ENCODE results near the gene TXNDC11. TPM values are rescaled to one million over a fixed set of nuclear protein-coding genes. Genes with fewer than 3 reads are reported as not detected.

The TXNDC11 gene
- total RNA-seq, 1 experiment from 2014 or later, result 11.1 TPM

GRCh38 chr16:11719171-11719570, 23.5 kb downstream of the TXNDC11 start:
- no peak for DNase-seq (ENCODE audit: low spot score)
- ATAC-seq, result no peak
- Mint-ChIP-seq H3K4me1 (peaks cover 9% of the 10 kb centered on the region), H3K4me3 (no peak overlapping the region), H3K36me3 (peaks cover 18% of the 10 kb centered on the region), H3K27me3 (ENCODE audit: low read depth) (no peaks in the 10 kb centered on the region), H3K27ac (no peak overlapping the region), H3K9me3 (no peaks in the 10 kb centered on the region)
- TF ChIP-seq, protein P1, sequence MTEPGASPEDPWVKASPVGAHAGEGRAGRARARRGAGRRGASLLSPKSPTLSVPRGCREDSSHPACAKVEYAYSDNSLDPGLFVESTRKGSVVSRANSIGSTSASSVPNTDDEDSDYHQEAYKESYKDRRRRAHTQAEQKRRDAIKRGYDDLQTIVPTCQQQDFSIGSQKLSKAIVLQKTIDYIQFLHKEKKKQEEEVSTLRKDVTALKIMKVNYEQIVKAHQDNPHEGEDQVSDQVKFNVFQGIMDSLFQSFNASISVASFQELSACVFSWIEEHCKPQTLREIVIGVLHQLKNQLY (CRISPR knock-in tag; IDR thresholded peaks at IDR 0.05), result no peak
- TF ChIP-seq OVOL2 (CRISPR knock-in tag; IDR thresholded peaks at IDR 0.05; ENCODE audit: borderline replicate concordance) (no peak), EMX1 (CRISPR knock-in tag; IDR thresholded peaks at IDR 0.05) (no peak), HMGXB4 (CRISPR knock-in tag; IDR thresholded peaks at IDR 0.05) (no peak), ATF3 (CRISPR knock-in tag; conservative IDR thresholded peaks at IDR 0.05) (no peak), ELF4 (CRISPR knock-in tag; IDR thresholded peaks at IDR 0.05; ENCODE audit: low read depth) (no peak), JAZF1 (CRISPR knock-in tag; IDR thresholded peaks at IDR 0.05) (no peak), SMAD3 (CRISPR knock-in tag; IDR thresholded peaks at IDR 0.05; ENCODE audit: borderline replicate concordance) (no peak), ZNF263 (CRISPR knock-in tag; IDR thresholded peaks at IDR 0.05; ENCODE audit: low read depth) (no peak)
- POLR2A ChIA-PET, result no interaction called here
- CTCF ChIA-PET, result interaction anchor here (0.7 to 1.1 kb wide), 5 partner anchors 76 to 347 kb away, joined by 3 read pairs; partner anchors contain the start of gene ZC3H7A

DNA sequence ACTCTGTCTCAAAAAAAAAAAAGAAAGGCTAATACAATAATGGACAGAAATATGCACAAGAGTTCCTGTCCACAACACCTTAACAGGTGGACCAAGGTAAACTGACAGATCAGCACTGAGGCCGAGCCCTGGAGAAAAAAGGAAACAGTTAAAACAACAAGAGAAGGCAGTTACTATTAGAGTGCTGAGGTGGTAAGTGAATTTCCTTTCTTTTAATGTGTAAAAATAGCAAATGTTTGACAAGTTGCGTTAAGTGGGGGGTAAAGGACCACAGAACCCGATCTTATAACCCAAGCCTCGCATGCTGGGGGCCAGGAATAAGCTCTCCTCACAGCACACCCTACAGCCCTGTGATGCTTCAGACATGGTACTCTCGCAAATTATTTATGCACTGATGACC, 24.8 kb downstream of the TXNDC11 start:
- Mint-ChIP-seq H3K27ac (no peak overlapping the region), H3K9me3 (no peaks in the 10 kb centered on the region), H3K4me1 (peaks cover 9% of the 10 kb centered on the region), H3K4me3 (no peak overlapping the region), H3K36me3 (peaks cover 18% of the 10 kb centered on the region), H3K27me3 (ENCODE audit: low read depth) (no peaks in the 10 kb centered on the region)
- CTCF ChIA-PET, result interaction anchor here (0.6 to 1.2 kb wide), 6 partner anchors 20 to 321 kb away, joined by 3 to 6 read pairs (median 4); no protein-coding TSS in a partner anchor
- POLR2A ChIA-PET, result no interaction called here
- DNase-seq (ENCODE audit: low spot score), result no peak
- 0 out of 2 replicates have a peak, but pooled peaks have one; percentile 24 for ATAC-seq
- TF ChIP-seq GTF2I (CRISPR knock-in tag; conservative IDR thresholded peaks at IDR 0.05) (no peak), RORB (CRISPR knock-in tag; IDR thresholded peaks at IDR 0.05) (no peak), ZNF512 (CRISPR knock-in tag; IDR thresholded peaks at IDR 0.05; ENCODE audit: borderline replicate concordance) (no peak)
- TF ChIP-seq, protein P2, sequence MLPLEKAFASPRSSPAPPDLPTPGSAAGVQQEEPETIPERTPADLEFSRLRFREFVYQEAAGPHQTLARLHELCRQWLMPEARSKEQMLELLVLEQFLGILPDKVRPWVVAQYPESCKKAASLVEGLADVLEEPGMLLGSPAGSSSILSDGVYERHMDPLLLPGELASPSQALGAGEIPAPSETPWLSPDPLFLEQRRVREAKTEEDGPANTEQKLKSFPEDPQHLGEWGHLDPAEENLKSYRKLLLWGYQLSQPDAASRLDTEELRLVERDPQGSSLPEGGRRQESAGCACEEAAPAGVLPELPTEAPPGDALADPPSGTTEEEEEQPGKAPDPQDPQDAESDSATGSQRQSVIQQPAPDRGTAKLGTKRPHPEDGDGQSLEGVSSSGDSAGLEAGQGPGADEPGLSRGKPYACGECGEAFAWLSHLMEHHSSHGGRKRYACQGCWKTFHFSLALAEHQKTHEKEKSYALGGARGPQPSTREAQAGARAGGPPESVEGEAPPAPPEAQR (CRISPR knock-in tag; IDR thresholded peaks at IDR 0.05), result no peak
- TF ChIP-seq, protein P3, sequence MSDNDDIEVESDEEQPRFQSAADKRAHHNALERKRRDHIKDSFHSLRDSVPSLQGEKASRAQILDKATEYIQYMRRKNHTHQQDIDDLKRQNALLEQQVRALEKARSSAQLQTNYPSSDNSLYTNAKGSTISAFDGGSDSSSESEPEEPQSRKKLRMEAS (CRISPR knock-in tag; IDR thresholded peaks at IDR 0.05), result no peak

DNA sequence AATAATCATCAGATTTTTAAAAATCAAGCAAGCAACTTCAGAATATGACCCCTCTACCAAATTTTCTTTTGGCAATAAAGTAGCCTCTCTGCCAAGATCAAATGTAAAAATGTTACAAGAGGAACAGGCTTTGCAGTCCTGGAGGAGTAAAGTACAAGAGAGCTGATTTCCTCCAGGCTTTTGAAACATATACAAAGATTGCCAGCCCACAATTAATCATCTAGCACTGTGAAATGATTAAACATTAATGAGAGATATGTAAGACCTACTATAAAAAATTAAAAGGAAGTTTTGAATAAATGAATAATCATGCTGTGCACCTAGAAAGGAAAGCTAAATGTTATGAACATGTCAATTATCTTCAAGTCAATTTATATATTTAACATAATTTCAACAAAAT, 26.3 kb downstream of the TXNDC11 start:
- H3K27me3 Mint-ChIP-seq (ENCODE audit: low read depth), result no peaks in the 10 kb centered on the region
- H3K4me3 Mint-ChIP-seq, result no peak overlapping the region
- no peaks in the 10 kb centered on the region for H3K9me3 Mint-ChIP-seq
- peaks cover 9% of the 10 kb centered on the region for H3K4me1 Mint-ChIP-seq
- ATAC-seq (no peak), DNase-seq (ENCODE audit: low spot score) (no peak)
- peaks cover 9% of the 10 kb centered on the region for H3K36me3 Mint-ChIP-seq
- no peak overlapping the region for H3K27ac Mint-ChIP-seq
- ChIA-PET CTCF (interaction anchor here (2.9 kb wide), 1 partner anchor 184 kb away, joined by 25 read pairs; no protein-coding TSS in a partner anchor), POLR2A (no interaction called here)
- TF ChIP-seq ZNF416 (CRISPR knock-in tag; IDR thresholded peaks at IDR 0.05) (no peak), TEAD1 (CRISPR knock-in tag; IDR thresholded peaks at IDR 0.05) (no peak), USF2 (CRISPR knock-in tag; IDR thresholded peaks at IDR 0.05) (no peak), OVOL2 (CRISPR knock-in tag; IDR thresholded peaks at IDR 0.05; ENCODE audit: borderline replicate concordance) (no peak), NFATC4 (CRISPR knock-in tag; IDR thresholded peaks at IDR 0.05) (no peak), HMGA2 (CRISPR knock-in tag; IDR thresholded peaks at IDR 0.05) (no peak), CBFB (CRISPR knock-in tag; IDR thresholded peaks at IDR 0.05; ENCODE audit: low read depth) (no peak), ATF3 (CRISPR knock-in tag; conservative IDR thresholded peaks at IDR 0.05) (no peak), ZNF532 (CRISPR knock-in tag; IDR thresholded peaks at IDR 0.05; ENCODE audit: borderline replicate concordance) (no peak)
